Stomach (tissue), 4 donors: ENCODE measurements around the gene GEMIN5.

Experiments used
- CTCF ChIP-seq, 7 experiments: fragments of 450-650 bp in 4 of 7; fragments of 200-600 bp in 3 of 7; sonication (generic) in 3 of 7; IDR thresholded peaks; one replicate each; pipeline ENCODE4 v1.5.1; 2016 to 2019; ENCODE audit warnings: antibody characterized with exemption in 7 of 7, control low read depth in 2 of 7, mild to moderate bottlenecking in 1 of 7
- POLR2A ChIP-seq, 4 donors: fragments of 450-650 bp; IDR thresholded peaks; one replicate each; pipeline ENCODE4 v1.6.1; 2016; ENCODE audit warnings: antibody characterized with exemption in 4 of 4, control low read depth in 2 of 4, mild to moderate bottlenecking in 1 of 4, moderate library complexity in 1 of 4
- POLR2AphosphoS5 ChIP-seq, 3 donors: sonication (generic); formaldehyde crosslinking; IDR thresholded peaks; one replicate each; pipeline ENCODE4 v1.6.1; 2016; ENCODE audit warnings: antibody characterized with exemption in 3 of 3

DNA sequence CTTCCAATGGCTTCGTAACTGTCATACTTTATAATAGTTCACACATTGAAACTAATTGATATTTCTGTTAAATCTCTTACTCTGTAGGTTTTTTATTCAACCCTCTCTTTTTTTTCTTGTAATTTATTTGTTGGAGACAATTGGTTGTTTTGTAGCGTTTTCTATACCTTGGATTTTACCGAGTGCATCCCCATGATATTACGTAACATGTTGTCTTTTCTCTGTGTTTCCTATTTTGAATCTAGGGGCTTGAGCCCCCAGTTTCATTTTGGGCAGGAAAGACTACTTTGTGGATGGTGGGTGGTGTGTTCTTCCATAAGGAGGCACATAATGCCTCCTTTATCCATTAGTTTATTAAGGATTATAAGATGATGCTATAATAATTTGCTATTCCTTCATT, 10.3 kb upstream of the GEMIN5 start:
- TF ChIP-seq CTCF (IDR thresholded peaks at IDR 0.05) (no peak), POLR2AphosphoS5 (IDR thresholded peaks at IDR 0.05) (no peak), POLR2A (IDR thresholded peaks at IDR 0.05) (no peak)
